Heart left ventricle (tissue), 13 donors: Measurements from ENCODE around the gene C2orf68.
"Not testable (repeated sequence)": the region's sequence is repeated elsewhere in the genome, so short reads cannot be mapped to it uniquely, and the experiment has no call there.

Source experiments
- POLR2A ChIP-seq, 2 donors: fragments of 450-650 bp; IDR thresholded peaks; one replicate each; pipeline ENCODE4 v1.6.1; 2017; ENCODE audit warnings: antibody characterized with exemption in 2 of 2, mild to moderate bottlenecking in 2 of 2, moderate library complexity in 2 of 2
- TF ChIP-seq, protein P1 (sequence below), 12 donors: fragments of 200-600 bp; sonication (generic) in 4 of 12; IDR thresholded peaks; one replicate each; pipeline versions ENCODE4 v1.5.0 to v1.8.0; 2018 to 2022; ENCODE audit warnings: antibody characterized with exemption in 12 of 12, mild to moderate bottlenecking in 5 of 12
- donor health status: ischemic (EF 13 %, LVEDD 7.1; RV severe dilation, severe dysfunction).
- donor health status: DM: no; HTN: yes; CAD: no.
- donor health status: DM: no; HTN: no; CAD: no.
- donor health status: ischemic (EF 25% LVEDD 6.9; RV normal size, moderate dysfunction).
- donor health status: ischemic (EF 25% LVEDD 5.7; RV mildly dilated, moderate dysfunction).
- donor health status: ischemic (EF 35%, LVEDD 5.7; RV mildly dilated, moderate dysfunction).
- donor health status: nonischemic (EF 11% LVEDD 7.7; RV severe dilation, severe dysfunction).
- donor health status: DM: yes; HTN: yes; CAD: no.
- donor health status: PGD.
- donor health status: ischemic (EF 29% LVEDD 5.4; RV normal size, mild dysfunction).
- donor health status: nonischemic (EF 23%, LVEDD 6.1; RV moderate dilation, normal function).

DNA sequence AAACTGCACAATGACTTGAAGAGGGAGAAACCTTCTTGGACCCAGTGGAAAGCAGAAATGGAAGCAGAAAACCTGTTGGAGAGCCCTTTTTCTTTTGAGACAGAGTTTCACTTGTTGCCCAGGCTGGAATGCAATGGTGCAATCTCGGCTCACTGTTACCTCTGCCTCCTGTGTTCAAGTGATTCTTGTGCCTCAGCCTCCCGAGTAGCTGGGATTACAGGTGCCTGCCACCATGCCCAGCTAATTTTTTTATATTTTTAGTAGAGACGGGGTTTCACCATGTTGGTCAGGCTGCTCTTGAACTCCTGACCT, 7.8 kb downstream of the C2orf68 start:
- TF ChIP-seq, protein P1, sequence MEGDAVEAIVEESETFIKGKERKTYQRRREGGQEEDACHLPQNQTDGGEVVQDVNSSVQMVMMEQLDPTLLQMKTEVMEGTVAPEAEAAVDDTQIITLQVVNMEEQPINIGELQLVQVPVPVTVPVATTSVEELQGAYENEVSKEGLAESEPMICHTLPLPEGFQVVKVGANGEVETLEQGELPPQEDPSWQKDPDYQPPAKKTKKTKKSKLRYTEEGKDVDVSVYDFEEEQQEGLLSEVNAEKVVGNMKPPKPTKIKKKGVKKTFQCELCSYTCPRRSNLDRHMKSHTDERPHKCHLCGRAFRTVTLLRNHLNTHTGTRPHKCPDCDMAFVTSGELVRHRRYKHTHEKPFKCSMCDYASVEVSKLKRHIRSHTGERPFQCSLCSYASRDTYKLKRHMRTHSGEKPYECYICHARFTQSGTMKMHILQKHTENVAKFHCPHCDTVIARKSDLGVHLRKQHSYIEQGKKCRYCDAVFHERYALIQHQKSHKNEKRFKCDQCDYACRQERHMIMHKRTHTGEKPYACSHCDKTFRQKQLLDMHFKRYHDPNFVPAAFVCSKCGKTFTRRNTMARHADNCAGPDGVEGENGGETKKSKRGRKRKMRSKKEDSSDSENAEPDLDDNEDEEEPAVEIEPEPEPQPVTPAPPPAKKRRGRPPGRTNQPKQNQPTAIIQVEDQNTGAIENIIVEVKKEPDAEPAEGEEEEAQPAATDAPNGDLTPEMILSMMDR (IDR thresholded peaks at IDR 0.05) = not testable (repeated sequence)
- TF ChIP-seq POLR2A (IDR thresholded peaks at IDR 0.05) = not testable (repeated sequence)
